Effector memory CD4-positive, alpha-beta T cell (primary cell): ENCODE measurements around the gene IBTK.
"Not testable (repeated sequence)": the region's sequence is repeated elsewhere in the genome, so short reads cannot be mapped to it uniquely, and the experiment has no call there.

Source experiments
- DNase-seq, 3 donors: peaks; one replicate each; pipeline ENCODE4 v3.0.0-alpha.2; 2020
- H3K27ac ChIP-seq: 2 replicates; pipeline ENCODE4 v1.7.0; 2013; ENCODE audit warnings: mild to moderate bottlenecking, low read length, moderate library complexity; ENCODE audit not compliant: insufficient read depth, poor library complexity, severe bottlenecking
- H3K27me3 ChIP-seq: replicated peaks from 2 replicates; pipeline ENCODE4 v1.7.0; 2013; ENCODE audit warnings: mild to moderate bottlenecking, low read length; ENCODE audit not compliant: insufficient read depth, control insufficient read depth, poor library complexity, severe bottlenecking
- H3K36me3 ChIP-seq: 2 replicates; pipeline ENCODE4 v1.7.0; 2013; ENCODE audit warnings: mild to moderate bottlenecking, low read length, moderate library complexity; ENCODE audit not compliant: control insufficient read depth, insufficient read depth
- H3K4me1 ChIP-seq: 2 replicates; pipeline ENCODE4 v1.7.0; 2013; ENCODE audit warnings: low read length, mild to moderate bottlenecking; ENCODE audit not compliant: control insufficient read depth, insufficient read depth, poor library complexity, severe bottlenecking
- H3K4me3 ChIP-seq: 2 replicates; pipeline ENCODE4 v1.7.0; 2013; ENCODE audit warnings: low read length, low read depth, mild to moderate bottlenecking; ENCODE audit not compliant: insufficient read depth, poor library complexity, severe bottlenecking
- H3K9me3 ChIP-seq: 2 replicates; pipeline ENCODE4 v1.7.0; 2013; ENCODE audit warnings: mild to moderate bottlenecking, low read length, moderate library complexity; ENCODE audit not compliant: control insufficient read depth

IBTK gene

DNA sequence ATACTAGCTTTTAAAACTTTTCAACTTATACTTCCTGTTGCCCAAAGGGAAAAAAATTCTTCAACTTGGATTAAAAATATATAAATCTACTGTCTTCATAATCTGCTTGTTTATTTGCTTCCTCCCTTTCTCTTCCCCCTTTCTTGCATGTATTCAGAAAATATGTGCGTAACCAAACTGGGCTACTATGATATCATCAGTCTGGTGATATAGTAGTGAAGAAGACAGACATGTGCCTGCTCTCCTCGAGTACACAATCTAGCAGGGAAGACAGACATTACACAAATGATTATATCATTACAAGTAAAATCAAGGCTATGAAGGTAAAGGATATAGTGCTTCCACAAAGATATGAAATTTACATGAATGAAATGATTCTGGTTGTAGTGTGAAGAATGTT lies 31.0 kb downstream of the IBTK start:
- peaks cover 32% of the 10 kb centered on the region for H3K36me3 ChIP-seq
- H3K4me1 ChIP-seq, result no peaks in the 10 kb centered on the region
- no peaks in the 10 kb centered on the region for H3K9me3 ChIP-seq
- no peak overlapping the region for H3K4me3 ChIP-seq
- no peak overlapping the region for H3K27ac ChIP-seq
- no peaks in the 10 kb centered on the region for H3K27me3 ChIP-seq
- DNase-seq, result no peak

DNA sequence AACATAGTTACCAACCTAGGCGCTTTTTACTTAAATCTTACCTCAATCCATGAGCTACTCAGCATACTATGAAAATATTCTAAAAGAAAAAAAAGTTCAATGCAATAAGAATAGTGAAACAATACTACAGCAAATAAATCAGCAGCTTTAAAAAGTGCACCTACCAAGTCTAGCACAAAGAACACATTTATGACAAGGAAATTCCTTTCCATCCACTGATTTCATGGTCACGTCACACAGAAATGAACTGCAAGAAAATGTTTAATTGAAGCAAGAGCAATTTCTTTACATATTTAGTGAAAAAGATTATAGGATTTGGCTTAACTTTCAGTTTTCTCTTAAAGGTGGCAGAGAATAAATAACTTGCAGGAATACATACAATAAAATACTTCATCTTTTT lies 36.2 kb downstream of the IBTK start:
- no peak for DNase-seq
- H3K4me1 ChIP-seq, result no peaks in the 10 kb centered on the region
- H3K27me3 ChIP-seq, result no peaks in the 10 kb centered on the region
- H3K36me3 ChIP-seq, result peaks cover 21% of the 10 kb centered on the region
- no peak overlapping the region for H3K4me3 ChIP-seq
- no peak overlapping the region for H3K27ac ChIP-seq
- no peaks in the 10 kb centered on the region for H3K9me3 ChIP-seq

- Histone ChIP-seq H3K27ac (no peak overlapping the region), H3K4me1 (no peaks in the 10 kb centered on the region), H3K4me3 (no peak overlapping the region), H3K9me3 (no peaks in the 10 kb centered on the region), H3K36me3 (peaks cover 5% of the 10 kb centered on the region), H3K27me3 (no peaks in the 10 kb centered on the region)
- no peak for DNase-seq
Observed at GRCh38 chr6:82208913-82209312, 38.6 kb downstream of the IBTK start.

GRCh38 chr6:82205930-82206392 lies 41.6 kb downstream of the IBTK start:
- Histone ChIP-seq H3K27ac (no peak overlapping the region), H3K27me3 (no peaks in the 10 kb centered on the region), H3K4me1 (no peaks in the 10 kb centered on the region), H3K4me3 (no peak overlapping the region), H3K36me3 (peaks cover 25% of the 10 kb centered on the region), H3K9me3 (no peaks in the 10 kb centered on the region)
- DNase-seq, result no peak

- Histone ChIP-seq H3K27me3 (no peaks in the 10 kb centered on the region), H3K9me3 (no peaks in the 10 kb centered on the region), H3K27ac (no peak overlapping the region), H3K36me3 (peaks cover 30% of the 10 kb centered on the region), H3K4me1 (no peaks in the 10 kb centered on the region), H3K4me3 (no peak overlapping the region)
- no peak for DNase-seq
Observed at GRCh38 chr6:82204020-82204419, 43.5 kb downstream of the IBTK start.

DNA sequence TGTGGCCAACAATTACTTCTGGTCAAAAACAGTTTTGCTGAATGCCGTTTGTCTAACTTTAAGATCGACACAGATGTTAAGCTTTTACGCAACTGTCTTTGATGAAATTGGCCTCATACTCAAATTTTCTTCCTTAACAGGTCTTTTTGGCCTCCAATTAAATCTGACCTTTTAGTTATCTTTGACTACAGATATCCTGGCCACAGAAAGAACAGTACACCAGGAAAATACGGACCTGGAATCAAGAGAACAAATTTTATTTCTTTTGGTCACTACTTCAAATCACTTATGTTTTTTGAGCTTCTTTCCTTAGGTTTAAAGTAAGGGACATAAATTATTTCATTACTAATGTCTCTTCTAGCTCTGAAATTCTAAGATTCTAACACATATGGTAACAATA lies 49.8 kb downstream of the IBTK start:
- no peak for DNase-seq
- H3K4me1 ChIP-seq, result no peaks in the 10 kb centered on the region
- H3K36me3 ChIP-seq, result peaks cover 54% of the 10 kb centered on the region
- H3K27ac ChIP-seq, result no peak overlapping the region
- no peaks in the 10 kb centered on the region for H3K27me3 ChIP-seq
- no peak overlapping the region for H3K4me3 ChIP-seq
- no peaks in the 10 kb centered on the region for H3K9me3 ChIP-seq

DNA sequence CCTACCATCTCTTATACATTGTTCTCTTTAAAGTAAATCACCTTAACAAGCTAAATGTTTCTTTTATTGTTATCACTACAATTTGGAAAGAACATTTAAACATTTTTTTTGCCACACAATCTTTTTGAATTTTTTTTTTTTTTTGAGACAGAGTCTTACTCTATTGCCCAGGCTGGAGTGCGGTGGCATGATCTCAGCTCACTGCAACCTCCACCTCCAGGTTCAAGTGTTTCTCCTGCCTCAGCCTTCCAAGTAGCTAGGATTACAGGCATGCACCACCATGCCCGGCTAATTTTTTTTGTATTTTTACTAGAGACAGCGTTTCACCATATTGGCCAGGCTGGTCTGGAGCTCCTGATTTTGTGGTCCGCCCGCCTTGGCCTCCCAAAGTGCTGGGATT lies 50.3 kb downstream of the IBTK start:
- not testable (repeated sequence) for H3K27me3 ChIP-seq, DNase-seq, H3K27ac ChIP-seq, H3K4me1 ChIP-seq, H3K9me3 ChIP-seq, H3K4me3 ChIP-seq
- H3K36me3 ChIP-seq, result peaks cover 50% of the 10 kb centered on the region

DNA sequence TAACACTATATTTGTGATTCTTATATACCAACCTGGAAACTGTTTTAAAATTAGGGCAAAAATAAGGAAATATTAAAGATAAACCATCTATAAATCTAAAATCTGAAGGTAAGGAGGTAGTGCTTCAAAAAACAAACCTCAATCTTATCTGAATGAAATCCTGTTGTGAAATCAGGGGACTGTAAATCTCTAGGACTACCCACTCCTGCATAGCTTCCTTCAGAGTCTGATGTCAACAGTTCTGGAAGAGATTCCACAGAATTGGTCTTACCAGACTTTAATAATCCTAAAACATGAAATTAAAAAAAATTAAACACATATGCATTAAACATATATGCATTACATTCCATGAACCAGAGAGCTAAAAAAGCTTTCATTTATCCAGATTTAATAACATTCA lies 51.4 kb downstream of the IBTK start:
- Histone ChIP-seq H3K9me3 (no peaks in the 10 kb centered on the region), H3K4me3 (no peak overlapping the region), H3K27me3 (no peaks in the 10 kb centered on the region), H3K27ac (no peak overlapping the region), H3K4me1 (no peaks in the 10 kb centered on the region), H3K36me3 (peaks cover 49% of the 10 kb centered on the region)
- DNase-seq, result no peak

DNA sequence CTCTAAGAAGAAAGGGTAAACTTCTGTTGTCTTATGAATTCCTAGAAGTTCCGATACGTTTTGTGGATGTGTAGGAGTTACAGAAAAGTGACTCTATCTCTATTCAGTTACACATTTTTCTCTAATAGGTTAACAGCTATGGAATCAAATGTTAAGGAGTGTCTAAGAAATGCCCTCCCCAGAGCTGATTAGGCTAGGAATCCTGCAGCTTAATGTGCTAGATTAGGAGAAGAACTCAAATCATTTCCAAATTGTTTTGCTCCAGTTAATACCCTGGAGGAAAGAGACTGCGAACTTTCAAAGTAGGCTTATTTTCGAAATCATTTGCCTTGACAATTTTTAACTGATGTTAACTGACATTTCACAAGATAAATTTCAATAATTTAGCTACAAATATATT lies 51.9 kb downstream of the IBTK start:
- no peak for DNase-seq
- H3K27ac ChIP-seq, result no peak overlapping the region
- H3K27me3 ChIP-seq, result no peaks in the 10 kb centered on the region
- H3K9me3 ChIP-seq, result no peaks in the 10 kb centered on the region
- H3K4me3 ChIP-seq, result no peak overlapping the region
- no peaks in the 10 kb centered on the region for H3K4me1 ChIP-seq
- H3K36me3 ChIP-seq, result peaks cover 49% of the 10 kb centered on the region

- no peaks in the 10 kb centered on the region for H3K27me3 ChIP-seq
- peaks cover 29% of the 10 kb centered on the region for H3K36me3 ChIP-seq
- no peak for DNase-seq
Observed at GRCh38 chr6:82185948-82186535, 61.5 kb downstream of the IBTK start.

More at GRCh38 chr6:82185948-82186535, 61.5 kb downstream of the IBTK start:
- Histone ChIP-seq H3K4me3 (no peak overlapping the region), H3K4me1 (no peaks in the 10 kb centered on the region), H3K9me3 (no peaks in the 10 kb centered on the region), H3K27ac (no peak overlapping the region)
